SK-N-SH (cell line): ENCODE measurements around the gene EIF4G1. TPM values are rescaled to one million over a fixed set of nuclear protein-coding genes. Genes with fewer than 3 reads are reported as not detected.

Experiments used
- CTCF ChIA-PET: fragments of 300-600, 350-600 bp; formaldehyde crosslinking; extraction: SDS; loops from one replicate; lab custom pipeline; 2021; lab: Yijun Ruan, JAX
- POLR2A ChIA-PET: fragments of 350-600 bp; sonication (Branson Sonifier 250); formaldehyde crosslinking; extraction: SDS; loops from one replicate; lab custom pipeline; 2020; ENCODE audit warnings: antibody characterized with exemption, inconsistent platforms; lab: Yijun Ruan, JAX
- DNase-seq: peaks from one replicate; pipeline ENCODE4 v3.0.0; 2012
- H2AFZ ChIP-seq: fragments of 200-600 bp; sonication (generic); 2 replicates; pipeline ENCODE4 v1.8.1; 2016; ENCODE audit warnings: antibody characterized with exemption, mild to moderate bottlenecking, low read depth
- H3F3A ChIP-seq: fragments of 200-600 bp; sonication (generic); replicated peaks from 2 replicates; pipeline ENCODE3; 2016; ENCODE audit warnings: antibody characterized with exemption, mild to moderate bottlenecking; ENCODE audit not compliant: insufficient read depth
- H3K27ac ChIP-seq, 2 experiments: fragments of 200-500 bp in 1 of 2; fragments of 200-600 bp in 1 of 2; sonication (Bioruptor generic) in 1 of 2; sonication (generic), shearing (Covaris generic) in 1 of 2; 2 replicates each; pipeline versions ENCODE4 v1.5.1 to v1.6.1; 2014 to 2016; ENCODE audit warnings: low read depth in 2 of 2, inconsistent platforms in 1 of 2, low read length in 1 of 2, mild to moderate bottlenecking in 1 of 2, mixed read lengths in 1 of 2
- H3K27me3 ChIP-seq: fragments of 200-600 bp; sonication (generic), shearing (Covaris generic); 2 replicates; pipeline ENCODE4 v1.6.1; 2016; ENCODE audit warnings: mixed run types; ENCODE audit not compliant: insufficient read depth
- H3K36me3 ChIP-seq, 2 experiments: fragments of 200-500 bp in 1 of 2; fragments of 200-600 bp in 1 of 2; sonication (Bioruptor generic) in 1 of 2; sonication (generic) in 1 of 2; replicated peaks in 1 of 2; 2 replicates each; pipeline versions ENCODE3 to v1.5.1; 2014 to 2016; ENCODE audit warnings: low read length in 1 of 2, mild to moderate bottlenecking in 1 of 2; ENCODE audit not compliant: insufficient read depth in 2 of 2, control insufficient read depth in 1 of 2
- H3K4me1 ChIP-seq, 2 experiments: fragments of 200-500 bp in 1 of 2; fragments of 200-600 bp in 1 of 2; sonication (Bioruptor generic) in 1 of 2; sonication (generic), shearing (Covaris generic) in 1 of 2; 2 replicates each; pipeline versions ENCODE4 v1.5.1 to v1.6.1; 2014 to 2016; ENCODE audit warnings: low read depth in 1 of 2, low read length in 1 of 2, mixed run types in 1 of 2; ENCODE audit not compliant: insufficient read depth in 2 of 2, control insufficient read depth in 1 of 2
- H3K4me2 ChIP-seq: fragments of 200-600 bp; sonication (generic), shearing (Covaris generic); 2 replicates; pipeline ENCODE4 v1.6.1; 2017; ENCODE audit warnings: mixed run types
- H3K4me3 ChIP-seq, 2 experiments: fragments of 200-500 bp in 1 of 2; fragments of 200-600 bp in 1 of 2; sonication (Bioruptor generic) in 1 of 2; sonication (generic), shearing (Covaris generic) in 1 of 2; 2 replicates each; pipeline versions ENCODE4 v1.5.1 to v1.8.1; 2014 to 2016; ENCODE audit warnings: low read depth in 2 of 2, inconsistent platforms in 1 of 2, low read length in 1 of 2, mild to moderate bottlenecking in 1 of 2, mixed read lengths in 1 of 2, moderate library complexity in 1 of 2
- H3K79me2 ChIP-seq: fragments of 200-600 bp; sonication (generic); 2 replicates; pipeline ENCODE4 v1.8.1; 2017; ENCODE audit warnings: mild to moderate bottlenecking; ENCODE audit not compliant: insufficient read depth
- H3K9ac ChIP-seq: fragments of 200-600 bp; sonication (generic); 2 replicates; pipeline ENCODE4 v1.6.1; 2017; ENCODE audit warnings: mixed run types
- H3K9me2 ChIP-seq: fragments of 200-600 bp; sonication (generic); 2 replicates; pipeline ENCODE4 v1.6.1; 2017; ENCODE audit warnings: mixed run types
- H3K9me3 ChIP-seq: fragments of 200-600 bp; sonication (generic); 2 replicates; pipeline ENCODE4 v1.6.1; 2017; ENCODE audit warnings: mixed run types, mild to moderate bottlenecking, moderate library complexity
- H4K20me1 ChIP-seq: fragments of 200-600 bp; sonication (generic); 2 replicates; pipeline ENCODE4 v1.6.1; 2017; ENCODE audit warnings: mild to moderate bottlenecking, mixed run types; ENCODE audit not compliant: insufficient read depth
- CHD2 ChIP-seq: fragments of 150-350 bp; IDR thresholded peaks from 2 replicates; pipeline ENCODE4 v1.6.1; 2018; ENCODE audit warnings: low read length; ENCODE audit not compliant: partially characterized antibody
- ELF1 ChIP-seq: IDR thresholded peaks from 2 replicates; pipeline ENCODE4 v1.4.0; 2012
- EP300 ChIP-seq, 2 experiments: IDR thresholded peaks; 2 replicates each; pipeline versions ENCODE4 v1.4.0 to v1.6.1; 2012; ENCODE audit warnings: borderline replicate concordance in 1 of 2, low read depth in 1 of 2, low read length in 1 of 2
- FOSL2 ChIP-seq: IDR thresholded peaks from 2 replicates; pipeline ENCODE4 v1.4.0; 2012; ENCODE audit warnings: low read depth, mild to moderate bottlenecking, moderate library complexity, borderline replicate concordance
- FOXJ3 ChIP-seq: sonication (generic); formaldehyde crosslinking; IDR thresholded peaks from 2 replicates; pipeline ENCODE4 v1.5.1; 2020; ENCODE audit warnings: mild to moderate bottlenecking, missing genetic modification reagents
- GATA2 ChIP-seq: sonication (generic); formaldehyde crosslinking; IDR thresholded peaks from 2 replicates; pipeline ENCODE4 v1.5.0; 2020; ENCODE audit warnings: mild to moderate bottlenecking, missing genetic modification reagents
- JUND ChIP-seq: IDR thresholded peaks from 2 replicates; pipeline ENCODE4 v1.4.0; 2012
- MXI1 ChIP-seq: IDR thresholded peaks from 2 replicates; pipeline ENCODE4 v1.6.1; 2012; ENCODE audit warnings: mild to moderate bottlenecking, low read depth, low read length, improper control_type of control experiment
- RCOR1 ChIP-seq: fragments of 150-350 bp; IDR thresholded peaks from 2 replicates; pipeline ENCODE4 v1.6.1; 2017; ENCODE audit warnings: antibody characterized with exemption, low read length
- RFX5 ChIP-seq: IDR thresholded peaks from 2 replicates; pipeline ENCODE4 v1.6.1; 2012; ENCODE audit warnings: mild to moderate bottlenecking, improper control_type of control experiment, low read length
- SMC3 ChIP-seq: IDR thresholded peaks from 2 replicates; pipeline ENCODE4 v1.6.1; 2012; ENCODE audit warnings: low read depth, low read length, improper control_type of control experiment
- TCF12 ChIP-seq: IDR thresholded peaks from 2 replicates; pipeline ENCODE4 v1.4.0; 2012
- TEAD4 ChIP-seq: IDR thresholded peaks from 2 replicates; pipeline ENCODE4 v1.4.0; 2012; ENCODE audit warnings: mild to moderate bottlenecking, borderline replicate concordance; ENCODE audit not compliant: insufficient read depth
- YY1 ChIP-seq: IDR thresholded peaks from 2 replicates; pipeline ENCODE4 v1.4.0; 2012; ENCODE audit warnings: low read depth, mild to moderate bottlenecking
- WGBS: methylation state at CpG from one replicate; pipeline ENCODE4 v1.1.6; 2017; ENCODE audit warnings: low lambda C conversion rate; 5-methylcytosine and 5-hydroxymethylcytosine counted together
- polyA plus RNA-seq, 3 experiments: library from polyadenylated mRNA; depleted of rRNA; stranded (reverse); fragments of >200 nt; gene quantifications; 2 replicates each; pipeline ENCODE4 v1.2.3, GENCODE V29; 2012
- TF ChIP-seq, protein P1 (sequence below): IDR thresholded peaks from 2 replicates; pipeline ENCODE4 v1.4.0; 2012; ENCODE audit warnings: low read depth, borderline replicate concordance
- TF ChIP-seq, protein P2 (sequence below): IDR thresholded peaks from 2 replicates; pipeline ENCODE4 v1.4.0; 2012; ENCODE audit warnings: low read depth
- TF ChIP-seq, protein P3 (sequence below): IDR thresholded peaks from 2 replicates; pipeline ENCODE4 v1.4.0; 2012; ENCODE audit warnings: low read depth, borderline replicate concordance
- TF ChIP-seq, protein P4 (sequence below): IDR thresholded peaks from 2 replicates; pipeline ENCODE4 v1.6.1; 2012; ENCODE audit warnings: mild to moderate bottlenecking, low read depth, low read length, moderate library complexity
- TF ChIP-seq, protein P5 (sequence below): fragments of 150-350 bp; IDR thresholded peaks from 2 replicates; pipeline ENCODE4 v1.6.1; 2017; ENCODE audit warnings: antibody characterized with exemption, low read length, low read depth, borderline replicate concordance

EIF4G1 gene
- polyA plus RNA-seq, 1 of the 3 experiments (the other 2 are of a cell fraction) = 262 TPM

DNA sequence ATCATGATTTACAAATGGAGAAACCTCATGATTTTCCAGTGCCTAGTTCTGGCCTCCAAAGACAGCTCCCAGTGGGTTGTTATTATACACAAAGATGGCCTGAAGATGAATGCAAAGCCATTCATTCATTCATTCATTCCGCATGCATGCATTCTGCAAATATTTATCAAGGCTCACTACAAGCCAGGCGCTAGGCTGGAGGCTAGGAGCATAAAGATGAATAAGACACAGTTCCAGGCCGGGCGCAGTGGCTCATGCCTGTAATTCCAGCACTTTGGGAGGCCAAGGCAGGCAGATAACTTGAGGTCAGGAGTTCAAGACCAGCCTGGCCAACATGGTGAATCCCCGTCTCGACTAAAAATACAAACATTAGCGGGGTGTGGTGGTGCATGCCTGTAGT lies 17.8 kb upstream of the EIF4G1 start:
- Histone ChIP-seq H3K9me2 (no peaks in the 10 kb centered on the region), H3K36me3 (peaks cover 13 to 14% of the 10 kb centered on the region in 2 experiments), H3K9me3 (no peaks in the 10 kb centered on the region), H4K20me1 (peaks cover 13% of the 10 kb centered on the region), H3F3A (peaks cover 22% of the 10 kb centered on the region), H3K79me2 (peaks cover 26% of the 10 kb centered on the region)
- CTCF ChIA-PET = interaction anchor here (1.4 kb wide), 1 partner anchor 11 kb away, joined by 5 read pairs; no protein-coding TSS in a partner anchor
- TF ChIP-seq YY1 = no peak
- TF ChIP-seq, all 33 proteins: peak for 0
- POLR2A ChIA-PET = no interaction called here
- Histone ChIP-seq H3K9ac (no peak overlapping the region), H3K4me2 (no peak overlapping the region), H3K4me1 (peaks cover 9 to 10% of the 10 kb centered on the region in 2 experiments; a peak in 3 of 4 replicates), H2AFZ (no peak overlapping the region), H3K27me3 (no peaks in the 10 kb centered on the region; the same call in 1 of the 2 replicates), H3K27ac (no peak overlapping the region), H3K4me3 (no peak overlapping the region)
- 92% methylated on average over 7 of the region's 7 CpGs for WGBS
- no peak for DNase-seq

DNA sequence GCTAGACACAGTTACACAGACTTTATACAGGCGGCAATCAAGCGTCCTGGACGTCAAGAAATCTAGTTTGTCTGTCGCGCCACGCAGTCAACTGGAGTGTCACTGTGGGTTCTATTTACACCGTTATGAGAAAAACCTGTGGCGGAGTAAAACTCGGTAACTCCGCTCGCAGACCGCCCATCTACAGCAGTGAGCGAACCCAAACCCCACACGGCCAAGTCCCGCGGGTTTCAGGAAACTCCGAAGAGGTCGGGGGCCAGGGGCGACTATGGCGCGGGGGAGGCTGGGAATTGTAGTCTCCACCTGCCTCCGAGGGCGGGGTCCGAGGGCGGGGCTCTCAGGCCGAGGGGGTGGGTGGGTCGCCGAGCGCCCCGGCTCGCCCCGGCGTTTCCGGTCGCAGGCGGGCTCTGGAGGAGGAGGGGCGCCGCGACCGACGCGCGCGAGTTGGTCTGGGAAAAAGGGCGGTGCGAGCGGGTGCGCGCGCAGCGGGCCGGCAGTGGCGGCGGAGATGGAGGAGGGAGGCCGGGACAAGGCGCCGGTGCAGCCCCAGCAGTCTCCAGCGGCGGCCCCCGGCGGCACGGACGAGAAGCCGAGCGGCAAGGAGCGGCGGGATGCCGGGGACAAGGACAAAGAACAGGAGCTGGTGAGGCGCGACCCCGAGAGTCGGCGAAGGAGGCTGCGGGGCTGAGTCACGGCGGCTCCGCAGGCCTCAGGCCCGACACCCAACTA lies 15.5 kb upstream of the EIF4G1 start, which contains the start of gene PSMD2:
Gene PSMD2 (plus strand): TSS at position 483 of the 729 bp plus-strand sequence. CDS start 26 bp downstream, at position 509.
- POLR2A ChIA-PET = no interaction called here
- TF ChIP-seq SMC3 (no peak), ELF1 (peak; percentile 71), RFX5 (no peak), RCOR1 (peak; percentile 67; the same call in 1 of the 2 replicates), FOSL2 (no peak), YY1 (peak; percentile 76), EP300 (IDR thresholded peaks at IDR 0.05; ENCODE audit: borderline replicate concordance in 1 of 2, low read depth in 1 of 2, low read length in 1 of 2) (no peak), JUND (no peak), GATA2 (no peak), TCF12 (peak; percentile 21; the same call in 1 of the 2 replicates), TEAD4 (no peak), CHD2 (peak; percentile 99), FOXJ3 (no peak), MXI1 (peak; percentile 45; the same call in 1 of the 2 replicates)
- TF ChIP-seq, protein P1, sequence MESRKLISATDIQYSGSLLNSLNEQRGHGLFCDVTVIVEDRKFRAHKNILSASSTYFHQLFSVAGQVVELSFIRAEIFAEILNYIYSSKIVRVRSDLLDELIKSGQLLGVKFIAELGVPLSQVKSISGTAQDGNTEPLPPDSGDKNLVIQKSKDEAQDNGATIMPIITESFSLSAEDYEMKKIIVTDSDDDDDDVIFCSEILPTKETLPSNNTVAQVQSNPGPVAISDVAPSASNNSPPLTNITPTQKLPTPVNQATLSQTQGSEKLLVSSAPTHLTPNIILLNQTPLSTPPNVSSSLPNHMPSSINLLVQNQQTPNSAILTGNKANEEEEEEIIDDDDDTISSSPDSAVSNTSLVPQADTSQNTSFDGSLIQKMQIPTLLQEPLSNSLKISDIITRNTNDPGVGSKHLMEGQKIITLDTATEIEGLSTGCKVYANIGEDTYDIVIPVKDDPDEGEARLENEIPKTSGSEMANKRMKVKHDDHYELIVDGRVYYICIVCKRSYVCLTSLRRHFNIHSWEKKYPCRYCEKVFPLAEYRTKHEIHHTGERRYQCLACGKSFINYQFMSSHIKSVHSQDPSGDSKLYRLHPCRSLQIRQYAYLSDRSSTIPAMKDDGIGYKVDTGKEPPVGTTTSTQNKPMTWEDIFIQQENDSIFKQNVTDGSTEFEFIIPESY = peak; percentile 98
- TF ChIP-seq, protein P2, sequence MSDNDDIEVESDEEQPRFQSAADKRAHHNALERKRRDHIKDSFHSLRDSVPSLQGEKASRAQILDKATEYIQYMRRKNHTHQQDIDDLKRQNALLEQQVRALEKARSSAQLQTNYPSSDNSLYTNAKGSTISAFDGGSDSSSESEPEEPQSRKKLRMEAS = peak; percentile 60
- TF ChIP-seq, protein P3, sequence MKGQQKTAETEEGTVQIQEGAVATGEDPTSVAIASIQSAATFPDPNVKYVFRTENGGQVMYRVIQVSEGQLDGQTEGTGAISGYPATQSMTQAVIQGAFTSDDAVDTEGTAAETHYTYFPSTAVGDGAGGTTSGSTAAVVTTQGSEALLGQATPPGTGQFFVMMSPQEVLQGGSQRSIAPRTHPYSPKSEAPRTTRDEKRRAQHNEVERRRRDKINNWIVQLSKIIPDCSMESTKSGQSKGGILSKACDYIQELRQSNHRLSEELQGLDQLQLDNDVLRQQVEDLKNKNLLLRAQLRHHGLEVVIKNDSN = no peak; the same call in 1 of the 2 replicates
- TF ChIP-seq, protein P4, sequence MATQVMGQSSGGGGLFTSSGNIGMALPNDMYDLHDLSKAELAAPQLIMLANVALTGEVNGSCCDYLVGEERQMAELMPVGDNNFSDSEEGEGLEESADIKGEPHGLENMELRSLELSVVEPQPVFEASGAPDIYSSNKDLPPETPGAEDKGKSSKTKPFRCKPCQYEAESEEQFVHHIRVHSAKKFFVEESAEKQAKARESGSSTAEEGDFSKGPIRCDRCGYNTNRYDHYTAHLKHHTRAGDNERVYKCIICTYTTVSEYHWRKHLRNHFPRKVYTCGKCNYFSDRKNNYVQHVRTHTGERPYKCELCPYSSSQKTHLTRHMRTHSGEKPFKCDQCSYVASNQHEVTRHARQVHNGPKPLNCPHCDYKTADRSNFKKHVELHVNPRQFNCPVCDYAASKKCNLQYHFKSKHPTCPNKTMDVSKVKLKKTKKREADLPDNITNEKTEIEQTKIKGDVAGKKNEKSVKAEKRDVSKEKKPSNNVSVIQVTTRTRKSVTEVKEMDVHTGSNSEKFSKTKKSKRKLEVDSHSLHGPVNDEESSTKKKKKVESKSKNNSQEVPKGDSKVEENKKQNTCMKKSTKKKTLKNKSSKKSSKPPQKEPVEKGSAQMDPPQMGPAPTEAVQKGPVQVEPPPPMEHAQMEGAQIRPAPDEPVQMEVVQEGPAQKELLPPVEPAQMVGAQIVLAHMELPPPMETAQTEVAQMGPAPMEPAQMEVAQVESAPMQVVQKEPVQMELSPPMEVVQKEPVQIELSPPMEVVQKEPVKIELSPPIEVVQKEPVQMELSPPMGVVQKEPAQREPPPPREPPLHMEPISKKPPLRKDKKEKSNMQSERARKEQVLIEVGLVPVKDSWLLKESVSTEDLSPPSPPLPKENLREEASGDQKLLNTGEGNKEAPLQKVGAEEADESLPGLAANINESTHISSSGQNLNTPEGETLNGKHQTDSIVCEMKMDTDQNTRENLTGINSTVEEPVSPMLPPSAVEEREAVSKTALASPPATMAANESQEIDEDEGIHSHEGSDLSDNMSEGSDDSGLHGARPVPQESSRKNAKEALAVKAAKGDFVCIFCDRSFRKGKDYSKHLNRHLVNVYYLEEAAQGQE = peak; percentile 15
- TF ChIP-seq, protein P5, sequence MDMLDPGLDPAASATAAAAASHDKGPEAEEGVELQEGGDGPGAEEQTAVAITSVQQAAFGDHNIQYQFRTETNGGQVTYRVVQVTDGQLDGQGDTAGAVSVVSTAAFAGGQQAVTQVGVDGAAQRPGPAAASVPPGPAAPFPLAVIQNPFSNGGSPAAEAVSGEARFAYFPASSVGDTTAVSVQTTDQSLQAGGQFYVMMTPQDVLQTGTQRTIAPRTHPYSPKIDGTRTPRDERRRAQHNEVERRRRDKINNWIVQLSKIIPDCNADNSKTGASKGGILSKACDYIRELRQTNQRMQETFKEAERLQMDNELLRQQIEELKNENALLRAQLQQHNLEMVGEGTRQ = no peak

More for the DNA sequence above, 15.5 kb upstream of the EIF4G1 start, which contains the start of gene PSMD2:
- Histone ChIP-seq H3K27me3 (no peaks in the 10 kb centered on the region; the same call in 1 of the 2 replicates), H3K4me2 (peak within 1 kb of the TSS; percentile 91), H3F3A (peaks cover 22% of the 10 kb centered on the region), H3K9me2 (no peaks in the 10 kb centered on the region), H2AFZ (peak within 1 kb of the TSS; percentile 99), H3K9me3 (no peaks in the 10 kb centered on the region), H3K36me3 (peaks cover 36 to 38% of the 10 kb centered on the region in 2 experiments), H3K9ac (peak within 1 kb of the TSS; percentile 94), H3K4me3 (peak within 1 kb of the TSS; percentile 94 to 96), H4K20me1 (peaks cover 18% of the 10 kb centered on the region), H3K27ac (peak within 1 kb of the TSS; percentile 78 to 87), H3K79me2 (peaks cover 49% of the 10 kb centered on the region), H3K4me1 (peaks cover 9 to 10% of the 10 kb centered on the region in 2 experiments; a peak in 3 of 4 replicates)
- CTCF ChIA-PET = interaction anchor here (1.0 to 1.6 kb wide), 3 partner anchors 10 to 55 kb away, joined by 3 to 6 read pairs (median 4); partner anchors contain the start of gene EEF1AKMT4
- DNase-seq = peak; percentile 99
- WGBS = 1% methylated on average over 20 of the region's 78 CpGs
